HG03175 (cell line): ENCODE results near the gene APOL4.
"Not testable (repeated sequence)": the region's sequence is repeated elsewhere in the genome, so short reads cannot be mapped to it uniquely, and the experiment has no call there.

Source experiments
- ATAC-seq: cut with Tn5 transposase; IDR thresholded peaks from one replicate; pipeline ENCODE4 v1.9.1; 2021; ENCODE audit warnings: mild to moderate bottlenecking, moderate library complexity; ENCODE audit not compliant: unreplicated experiment

The APOL4 gene, protein sequence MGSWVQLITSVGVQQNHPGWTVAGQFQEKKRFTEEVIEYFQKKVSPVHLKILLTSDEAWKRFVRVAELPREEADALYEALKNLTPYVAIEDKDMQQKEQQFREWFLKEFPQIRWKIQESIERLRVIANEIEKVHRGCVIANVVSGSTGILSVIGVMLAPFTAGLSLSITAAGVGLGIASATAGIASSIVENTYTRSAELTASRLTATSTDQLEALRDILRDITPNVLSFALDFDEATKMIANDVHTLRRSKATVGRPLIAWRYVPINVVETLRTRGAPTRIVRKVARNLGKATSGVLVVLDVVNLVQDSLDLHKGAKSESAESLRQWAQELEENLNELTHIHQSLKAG

DNA sequence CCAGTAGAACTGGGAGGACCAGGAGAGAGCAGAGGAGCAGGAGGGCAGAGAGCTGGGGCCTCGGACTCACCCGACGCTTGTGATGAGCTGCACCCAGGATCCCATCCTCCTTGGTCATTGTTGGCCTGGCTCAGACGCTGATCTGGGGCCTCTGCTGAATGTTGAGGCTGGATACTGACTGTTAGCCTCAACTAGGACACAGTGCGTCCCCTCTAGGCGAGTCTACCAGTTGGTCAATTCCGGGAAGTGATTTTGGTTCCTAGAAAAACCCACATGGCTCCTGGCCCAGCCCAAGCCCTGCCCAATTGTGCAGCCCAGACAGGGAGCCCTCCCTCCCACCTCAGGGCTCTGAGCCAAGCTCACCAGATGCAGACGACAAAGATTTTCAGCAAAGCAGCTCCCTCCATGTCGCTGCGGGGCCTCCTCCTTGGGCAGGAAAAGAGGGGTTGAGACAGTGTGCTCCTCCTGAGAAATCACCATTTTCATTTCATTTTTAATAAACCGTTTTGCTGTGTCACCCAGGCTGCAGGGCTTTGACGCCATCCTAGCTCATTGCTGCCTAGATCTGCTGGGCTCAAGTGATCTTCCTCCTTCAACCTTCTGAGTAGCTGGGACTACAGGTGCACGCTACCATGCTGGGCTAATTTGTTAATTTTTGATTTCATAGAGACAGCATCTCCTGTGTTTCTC, at the start of gene APOL4:
TSS of gene APOL4 (minus strand) at position 180 of the 690 bp plus-strand sequence. CDS start at position 105, 75 bp downstream.
- no peak for ATAC-seq

DNA sequence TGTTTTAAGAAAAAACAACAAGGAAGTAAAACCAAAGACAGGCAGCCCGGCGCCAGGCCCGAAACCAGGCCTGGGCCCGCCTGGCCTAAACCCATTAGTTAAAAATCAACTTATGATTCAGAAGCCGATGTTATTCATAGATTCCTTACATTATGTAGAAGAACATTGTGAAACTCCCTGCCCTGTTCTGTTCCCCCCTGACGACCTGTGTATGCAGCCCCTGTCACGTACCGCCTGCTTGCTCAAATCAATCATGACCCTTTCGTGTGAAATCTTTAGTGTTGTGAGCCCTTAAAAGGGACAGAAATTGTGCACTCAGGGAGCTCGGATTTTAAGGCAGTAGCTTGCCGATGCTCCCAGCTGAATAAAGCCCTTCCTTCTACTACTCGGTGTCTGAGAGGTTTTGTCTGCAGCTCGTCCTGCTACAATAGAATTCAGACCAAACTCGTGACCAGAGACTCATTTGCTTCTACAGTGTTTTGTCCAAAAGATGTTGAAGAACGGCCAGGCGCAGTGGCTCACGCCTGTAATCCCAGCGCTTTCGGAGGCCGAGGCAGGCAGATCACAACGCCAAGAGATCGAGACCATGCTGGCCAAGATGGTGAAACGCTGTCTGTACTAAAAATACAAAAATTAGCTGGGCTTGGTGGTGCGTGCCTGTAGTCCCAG, 48.8 kb upstream of the APOL4 start:
- not testable (repeated sequence) for ATAC-seq

DNA sequence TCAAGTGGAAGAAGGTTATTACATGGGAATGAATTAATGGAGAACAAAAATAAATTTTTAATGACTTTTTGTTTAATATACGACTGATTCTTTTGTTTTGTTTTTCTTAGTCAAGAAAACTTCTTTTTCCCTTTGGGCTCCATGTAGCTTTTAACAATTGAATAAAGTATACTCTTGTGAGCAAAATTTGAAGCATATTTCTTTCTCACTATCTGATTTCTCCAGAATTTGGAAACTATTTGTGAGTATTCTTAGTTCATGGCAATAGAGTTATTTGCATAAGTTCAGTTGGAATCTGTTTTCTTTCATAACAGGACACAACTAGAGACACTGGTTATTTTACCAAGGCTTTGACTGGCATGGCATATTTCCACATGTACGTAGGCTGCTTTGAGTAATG, 47.6 kb upstream of the APOL4 start:
- ATAC-seq: no peak

DNA sequence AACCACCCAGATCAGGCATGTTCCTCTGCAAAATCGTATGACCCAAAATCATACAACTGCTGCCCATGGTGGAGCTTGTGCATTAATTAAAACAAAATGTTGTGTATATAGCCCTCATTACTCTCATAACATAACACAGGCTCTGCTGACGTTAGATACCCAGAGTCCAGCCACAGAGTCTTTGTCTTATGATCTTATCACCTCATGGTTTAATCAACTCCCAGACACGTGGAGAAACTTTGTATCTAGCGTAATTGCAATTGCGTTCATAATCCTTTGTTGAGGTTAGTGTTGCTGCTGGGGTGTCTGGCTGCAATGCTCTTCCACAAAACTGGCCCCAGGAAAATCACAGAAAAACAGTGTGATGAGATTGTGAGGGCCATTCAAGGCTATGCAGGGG, 46.3 kb upstream of the APOL4 start:
- ATAC-seq: no peak

DNA sequence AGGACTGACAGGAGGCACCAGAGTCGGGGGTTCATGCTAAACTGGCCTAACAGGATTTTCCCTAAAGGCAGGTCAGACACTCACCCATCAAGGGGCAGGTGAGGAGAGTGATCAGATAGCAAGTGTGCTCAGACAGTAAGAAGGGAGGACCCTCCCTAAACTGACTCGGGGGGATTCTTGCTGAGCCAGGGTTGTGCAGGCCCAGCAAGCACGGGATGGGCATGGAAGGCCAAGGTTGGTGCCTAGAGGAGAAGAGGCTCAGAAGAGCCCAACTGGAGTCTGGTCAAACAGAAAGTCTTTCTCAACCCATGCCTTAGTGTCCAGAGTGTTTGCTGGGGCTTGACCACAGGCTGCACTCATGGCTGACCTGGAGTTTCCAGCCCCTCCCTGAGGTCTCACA, 45.1 kb upstream of the APOL4 start:
- ATAC-seq: no peak

DNA sequence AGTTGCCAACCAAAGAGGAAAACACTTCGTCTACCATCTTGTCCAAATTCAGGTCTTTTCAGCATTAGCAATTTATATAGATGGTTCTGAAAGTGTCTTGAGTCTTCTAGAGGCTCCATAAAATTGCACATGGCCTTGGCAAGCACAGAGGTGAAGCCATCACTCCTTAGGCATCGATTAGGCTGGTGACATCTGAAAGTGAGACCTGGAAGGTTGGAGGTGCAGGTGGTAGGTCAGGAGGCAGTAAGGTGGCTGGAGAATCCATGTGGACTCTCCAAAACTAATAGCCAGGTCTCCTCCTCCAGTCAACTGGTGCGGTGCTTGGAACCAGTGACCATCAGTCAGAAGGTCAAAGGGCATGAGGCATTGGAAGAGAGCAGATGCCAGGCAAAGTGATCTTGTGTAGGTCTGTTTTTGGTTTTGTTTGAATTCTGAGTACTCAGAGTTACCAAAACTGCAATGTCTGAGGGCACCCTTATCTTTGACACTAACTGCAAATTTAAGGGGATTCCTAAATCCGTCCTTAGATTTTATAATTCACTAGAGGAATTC, 44.3 kb upstream of the APOL4 start:
- ATAC-seq: no peak

DNA sequence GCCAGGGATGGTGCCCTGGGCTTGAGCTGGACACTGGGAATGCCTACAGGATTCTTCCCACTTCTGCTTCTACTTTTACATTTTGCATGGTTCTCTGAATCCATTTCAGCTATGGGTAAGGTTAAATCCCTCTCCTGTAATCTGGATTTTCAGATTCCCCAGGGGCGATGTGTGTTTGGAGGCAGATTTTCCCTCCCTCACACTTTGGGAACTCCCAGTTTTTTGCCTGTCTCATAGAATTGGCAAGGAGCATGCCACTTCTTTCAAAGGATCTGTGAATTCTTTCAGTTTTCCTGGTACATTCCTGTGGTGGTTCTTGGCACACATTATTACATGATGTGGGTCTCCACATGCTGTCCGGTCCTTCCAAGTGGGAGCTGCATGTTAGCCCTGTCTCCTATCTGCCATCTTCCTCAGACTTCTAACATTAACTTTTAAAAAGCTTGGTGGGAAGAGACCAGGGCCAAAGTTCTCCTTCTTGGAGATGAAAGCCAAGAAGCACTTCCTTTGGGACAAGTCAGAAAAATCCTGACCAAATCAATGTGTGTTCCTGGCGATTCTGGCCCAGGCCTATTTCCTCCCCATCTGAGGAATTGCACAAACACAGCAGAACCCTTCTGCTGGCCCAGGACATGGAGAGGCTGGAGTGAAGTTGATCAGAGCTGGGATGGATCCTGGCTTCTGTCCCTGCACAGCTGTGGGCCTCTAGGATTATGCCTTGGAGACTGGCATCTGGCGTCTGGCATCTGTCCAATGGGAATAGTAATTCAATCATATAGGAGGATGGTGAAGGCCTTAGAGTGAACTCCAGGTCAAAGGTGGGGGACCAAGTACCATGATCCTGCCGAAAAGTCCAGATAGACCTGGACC, 43.1 kb upstream of the APOL4 start:
- no peak for ATAC-seq

DNA sequence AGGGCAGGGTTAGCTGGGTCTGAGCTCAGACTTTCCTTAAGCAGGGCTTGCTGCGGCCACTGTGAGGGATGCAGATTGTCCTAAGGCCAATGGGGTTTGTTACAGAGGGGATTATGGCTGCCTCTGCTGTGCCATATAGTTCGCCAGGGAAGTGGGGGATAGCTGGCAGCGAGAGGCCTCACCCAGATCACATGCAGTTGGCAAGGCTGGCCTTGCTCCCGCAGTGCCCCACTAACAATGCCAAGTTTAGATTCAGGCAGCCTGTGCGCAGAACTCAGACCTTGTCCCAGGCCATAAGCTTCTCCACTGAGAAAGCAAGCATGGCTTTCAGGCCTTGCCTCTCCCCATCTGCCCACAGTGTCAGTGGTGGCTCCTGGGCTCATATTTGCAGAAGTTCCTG, 42.4 kb upstream of the APOL4 start:
- ATAC-seq: no peak

DNA sequence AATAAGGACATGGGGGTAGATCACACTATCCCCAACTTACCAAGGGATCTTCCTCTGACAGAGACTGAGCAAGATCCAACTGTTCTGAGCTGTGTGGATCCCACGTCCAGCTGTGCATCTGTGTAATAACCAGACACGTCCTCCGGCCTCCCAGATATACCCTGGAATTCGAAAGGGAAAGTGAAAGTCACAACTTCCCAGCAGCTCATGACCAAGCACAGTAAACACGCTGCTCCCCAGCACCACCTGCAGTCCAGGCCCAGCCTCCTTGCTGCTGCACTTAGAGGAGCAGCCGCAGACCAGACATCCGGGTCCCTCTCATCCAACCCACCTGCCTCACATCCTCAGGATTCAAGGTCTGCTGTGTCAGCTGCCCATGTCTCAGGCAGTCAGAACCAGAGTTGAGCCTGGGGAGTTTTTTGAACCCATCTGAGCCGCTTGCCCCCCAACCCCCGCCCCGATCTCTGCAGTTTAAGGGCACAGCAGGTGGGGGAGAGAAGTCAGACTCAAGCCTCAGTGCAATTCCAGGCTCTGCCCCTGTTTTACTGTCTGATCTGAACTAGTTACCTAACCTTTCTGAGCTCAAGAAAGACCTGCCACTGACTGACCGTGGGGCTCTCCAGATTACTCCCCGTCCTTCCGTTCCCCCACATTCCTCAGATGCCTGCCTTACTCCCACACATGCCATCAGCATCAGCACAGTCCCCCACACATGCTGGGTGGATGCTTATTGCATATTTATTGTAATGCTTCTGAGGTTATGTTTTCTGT, 38.0 kb upstream of the APOL4 start, which contains the start of gene APOL2:
TSS of gene APOL2 (minus strand) at position 127 of the 771 bp plus-strand sequence. CDS start 6,365 bp downstream, outside the sequence.
- ATAC-seq: peak; percentile 88

DNA sequence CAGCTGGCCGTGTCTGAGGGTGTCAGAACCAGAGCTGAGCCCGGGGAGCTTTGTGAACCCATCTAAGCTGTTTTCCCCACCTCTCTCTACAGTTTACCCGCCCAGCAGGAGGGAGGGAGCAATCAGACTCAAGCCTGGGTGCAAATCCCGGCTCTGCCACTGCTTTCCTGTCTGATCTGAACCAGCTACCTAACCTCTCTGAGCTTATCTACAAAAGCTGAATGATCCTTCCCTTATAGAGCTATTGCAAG, 37.5 kb upstream of the APOL4 start:
- ATAC-seq: no peak

DNA sequence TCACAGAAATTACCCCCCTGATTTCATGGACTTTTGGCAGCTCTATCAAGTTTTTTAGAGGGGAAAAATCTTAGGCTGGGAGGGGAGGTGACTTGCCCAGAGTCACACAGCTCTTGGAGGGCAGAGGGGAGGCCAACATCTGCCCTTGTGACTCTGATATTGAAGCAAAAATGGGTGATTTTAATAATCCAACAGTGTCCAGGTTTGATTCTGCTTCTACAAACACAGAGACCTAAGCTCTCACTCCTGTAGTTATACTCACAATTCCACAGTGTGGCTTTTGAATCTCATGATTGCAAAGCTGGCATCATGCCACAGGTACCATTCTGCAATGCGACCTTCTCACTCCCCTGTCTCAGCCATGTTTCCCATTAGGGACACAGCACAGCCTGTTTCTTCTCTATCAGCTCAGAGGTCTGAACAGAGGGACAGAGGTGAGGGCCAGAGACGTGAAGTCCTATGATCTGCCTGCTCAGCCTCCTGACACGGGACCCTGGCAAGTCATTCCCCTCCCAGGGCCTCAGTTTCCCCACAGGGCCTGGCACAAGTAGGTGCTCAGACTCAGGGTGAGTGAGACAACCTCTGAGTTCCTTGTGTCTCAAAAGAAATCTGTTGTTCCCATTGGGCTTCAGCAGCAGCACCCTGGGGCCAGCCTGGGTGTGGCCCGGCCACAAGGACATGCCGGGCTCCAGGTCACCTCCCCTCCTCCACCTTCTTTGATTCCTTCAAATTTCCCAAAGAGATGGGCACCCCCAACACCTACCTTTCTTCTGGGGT, 37.0 kb upstream of the APOL4 start:
- no peak for ATAC-seq

DNA sequence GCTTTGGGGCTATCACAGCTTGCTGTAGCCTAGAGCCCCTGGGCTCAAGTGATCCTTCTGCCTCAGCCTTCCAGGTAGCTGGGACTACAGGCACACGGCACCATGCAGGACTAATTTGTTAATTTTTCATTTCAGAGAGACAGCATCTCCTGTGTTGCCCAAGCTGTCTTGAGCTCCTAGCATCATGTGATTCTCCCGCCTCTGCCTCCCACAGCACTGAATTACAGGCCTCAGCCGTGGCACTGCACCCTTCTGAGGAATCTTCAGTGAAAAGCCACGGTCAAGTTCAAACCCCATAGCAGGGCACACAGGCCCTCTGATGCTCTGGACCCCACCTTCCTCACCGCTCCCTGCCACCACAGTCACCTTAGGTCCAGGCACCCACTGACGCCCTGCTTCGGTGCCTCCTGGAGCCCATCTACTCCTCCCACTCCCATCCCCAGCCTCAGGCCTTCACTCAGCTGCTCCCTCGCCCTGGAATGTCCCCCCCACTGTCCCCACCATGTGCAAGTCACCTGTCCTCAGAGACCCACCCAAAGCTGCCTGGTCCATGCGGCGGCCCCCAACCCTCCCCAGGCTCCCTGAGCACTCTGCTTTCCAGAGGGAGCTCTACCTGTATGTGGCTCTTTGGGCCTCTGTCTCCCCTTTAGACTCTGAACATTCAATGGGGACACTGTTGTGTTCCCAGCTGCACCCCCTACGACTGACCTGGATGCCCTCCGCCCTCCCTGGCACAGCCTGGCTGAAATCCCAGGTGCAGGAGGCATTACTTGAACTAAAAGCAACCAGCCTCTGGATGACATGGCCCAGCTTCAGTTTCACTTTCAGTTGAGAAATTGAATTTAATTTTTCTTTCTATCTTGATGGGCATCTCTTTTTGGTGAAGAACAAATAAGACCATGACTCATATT, 36.1 kb upstream of the APOL4 start:
- ATAC-seq: no peak

DNA sequence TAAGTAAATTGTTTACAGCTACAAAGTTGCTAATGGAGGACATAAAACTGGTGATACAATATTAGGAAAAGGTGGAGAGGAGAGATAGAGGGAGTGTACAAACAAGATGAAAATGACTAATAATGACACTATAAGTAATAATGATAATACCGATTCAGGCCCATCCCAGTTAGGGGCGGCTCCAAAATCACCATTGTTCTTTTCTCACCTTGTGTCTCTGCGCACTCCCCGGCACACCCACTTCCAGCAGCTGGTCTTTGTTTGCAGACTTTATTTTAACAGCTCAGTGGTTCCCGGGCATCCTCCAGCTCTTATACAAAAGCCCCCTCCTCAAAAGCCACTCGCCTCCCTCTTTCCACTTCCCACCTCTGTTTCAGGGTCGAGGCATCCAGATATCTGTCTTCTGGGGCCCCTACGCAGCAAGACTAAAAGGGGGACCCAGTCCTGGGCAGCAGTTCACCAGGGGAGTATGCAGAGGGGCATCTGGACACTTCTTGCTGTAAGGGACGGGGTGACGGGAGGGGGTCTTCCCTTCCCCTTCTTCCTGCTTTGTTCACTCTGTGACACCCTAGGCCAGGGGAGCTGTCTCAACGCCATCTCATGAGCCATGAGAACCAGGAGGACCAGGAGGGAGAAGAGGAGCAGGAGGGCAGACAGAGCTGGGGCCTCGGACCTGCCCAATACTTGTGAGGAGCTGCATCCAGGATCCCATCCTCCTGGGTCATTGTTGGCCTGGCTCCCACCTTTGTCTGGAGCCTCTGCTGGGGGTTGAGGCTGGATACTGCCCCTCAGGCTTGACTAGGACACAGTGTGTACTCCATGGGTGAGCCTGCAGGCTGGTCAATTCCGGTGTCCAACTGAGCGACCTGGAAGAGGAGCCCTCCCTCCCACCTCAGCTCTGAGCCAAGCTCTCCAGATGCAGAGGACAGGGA, 35.0 kb upstream of the APOL4 start:
- ATAC-seq: no peak

DNA sequence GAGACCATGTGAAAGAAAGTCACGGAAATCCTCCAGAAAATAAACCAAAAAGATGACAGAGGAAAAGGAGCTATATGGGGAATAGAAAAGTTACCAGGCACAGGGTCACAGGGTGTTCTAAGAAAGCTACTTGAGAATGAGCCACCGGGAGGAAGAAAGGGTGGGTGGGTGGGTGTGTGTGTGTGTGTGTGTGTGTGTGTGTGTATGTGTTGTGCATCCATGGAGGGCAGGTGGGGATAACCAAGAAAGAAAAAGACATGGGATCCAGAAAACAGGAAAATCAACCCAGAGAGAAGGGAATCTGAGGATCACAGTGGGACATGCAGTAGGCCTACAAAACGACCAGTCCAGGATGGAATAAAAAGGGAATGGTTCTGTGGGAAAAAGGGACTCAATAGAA, 34.0 kb upstream of the APOL4 start:
- no peak for ATAC-seq

DNA sequence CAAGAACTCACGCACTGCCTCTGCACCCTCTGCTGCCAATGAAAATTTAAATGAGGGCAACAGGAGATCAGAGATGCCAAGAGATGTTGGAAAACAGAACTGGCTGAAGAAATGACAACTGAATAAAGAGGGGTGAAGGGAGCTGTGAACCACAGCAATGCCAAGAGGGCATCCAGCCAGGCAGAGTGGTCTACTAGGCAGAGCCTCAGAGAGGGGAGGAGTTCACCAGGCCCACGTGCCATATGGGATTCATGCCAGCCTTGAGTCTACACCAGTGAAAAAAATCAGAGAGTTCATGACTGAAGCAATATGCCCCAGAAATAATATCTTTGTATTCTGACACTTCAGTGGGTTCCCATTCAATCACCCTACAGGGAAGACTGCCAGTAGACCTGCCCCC, 33.3 kb upstream of the APOL4 start:
- no peak for ATAC-seq

DNA sequence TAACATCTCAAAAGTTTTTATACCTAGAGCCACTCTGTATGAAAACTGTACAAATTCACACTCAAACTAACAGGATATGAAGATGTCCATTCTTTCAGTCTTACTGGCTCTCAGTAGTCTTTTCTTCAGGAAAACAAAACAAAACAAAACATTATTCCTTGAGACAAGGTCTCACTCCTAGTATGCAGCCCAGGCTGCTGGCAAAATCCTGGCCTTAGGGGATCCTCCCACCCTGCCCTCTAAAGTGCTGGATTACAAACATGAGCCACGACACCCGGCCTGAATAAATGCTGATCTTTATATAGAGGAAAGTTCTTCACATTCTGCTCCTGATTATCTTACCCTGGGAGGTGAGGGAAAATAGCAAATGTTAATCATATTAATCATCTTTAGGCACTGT, 32.6 kb upstream of the APOL4 start:
- ATAC-seq: no peak

DNA sequence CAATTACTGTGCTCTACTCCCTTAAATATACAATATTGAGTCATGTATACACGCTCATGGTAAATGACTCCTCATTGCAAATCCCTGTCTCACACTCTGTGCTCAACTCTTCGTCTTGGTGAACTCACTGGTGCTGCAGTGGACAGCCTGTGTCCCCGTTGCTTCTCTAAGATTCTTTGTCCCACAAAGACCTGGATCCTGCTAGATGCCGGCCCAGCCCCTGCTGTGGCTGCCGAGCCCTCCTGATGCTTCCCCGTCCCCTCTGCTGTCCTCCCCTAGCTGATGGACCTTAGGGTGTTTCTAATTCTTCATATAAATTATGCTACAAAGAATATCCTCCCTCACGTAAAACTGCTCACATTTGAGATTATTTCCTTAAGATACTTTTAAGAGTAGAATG, 32.2 kb upstream of the APOL4 start:
- ATAC-seq: no peak
